GM19099 (cell line): ENCODE results near the gene BRIX1.

Source experiments
- POLR2A ChIP-seq: IDR thresholded peaks from 3 replicates; pipeline ENCODE4 v1.6.1; 2011; ENCODE audit warnings: low read depth; ENCODE audit not compliant: insufficient read length; ENCODE audit errors: extremely low read depth

BRIX1 gene

GRCh38 chr5:34929134-34929719, 13.7 kb downstream of the BRIX1 start, which contains the start of gene DNAJC21:
TSS of gene DNAJC21 (plus strand) at chr5:34929559. CDS start at chr5:34929820, 261 bp downstream.
- TF ChIP-seq POLR2A = peak; percentile 6

GRCh38 chr5:34929720-34930461, 14.4 kb downstream of the BRIX1 start:
- peak; percentile 64 for TF ChIP-seq POLR2A

GRCh38 chr5:34930462-34930844, 14.9 kb downstream of the BRIX1 start:
- TF ChIP-seq POLR2A = no peak

GRCh38 chr5:34930870-34931269, 15.4 kb downstream of the BRIX1 start:
- TF ChIP-seq POLR2A = no peak

GRCh38 chr5:34932947-34933346, 17.4 kb downstream of the BRIX1 start:
- no peak for TF ChIP-seq POLR2A

- no peak for TF ChIP-seq POLR2A
Measured at GRCh38 chr5:34941936-34942335, 26.4 kb downstream of the BRIX1 start.

- TF ChIP-seq POLR2A = no peak
Measured at GRCh38 chr5:34944044-34944443, 28.5 kb downstream of the BRIX1 start.

GRCh38 chr5:34944460-34945047, 29.0 kb downstream of the BRIX1 start:
- TF ChIP-seq POLR2A = no peak

- TF ChIP-seq POLR2A = no peak
Measured at GRCh38 chr5:34957321-34957720, 41.8 kb downstream of the BRIX1 start.

GRCh38 chr5:34957857-34958690, 42.6 kb downstream of the BRIX1 start:
- no peak for TF ChIP-seq POLR2A

GRCh38 chr5:34959323-34959722, 43.8 kb downstream of the BRIX1 start:
- no peak for TF ChIP-seq POLR2A

GRCh38 chr5:34967540-34967939, 52.0 kb downstream of the BRIX1 start:
- no peak for TF ChIP-seq POLR2A

- no peak for TF ChIP-seq POLR2A
Measured at GRCh38 chr5:34968258-34968657, 52.7 kb downstream of the BRIX1 start.

GRCh38 chr5:34970552-34970951, 55.0 kb downstream of the BRIX1 start:
- no peak for TF ChIP-seq POLR2A
